ENCODE data around the gene MED14.

DNA sequence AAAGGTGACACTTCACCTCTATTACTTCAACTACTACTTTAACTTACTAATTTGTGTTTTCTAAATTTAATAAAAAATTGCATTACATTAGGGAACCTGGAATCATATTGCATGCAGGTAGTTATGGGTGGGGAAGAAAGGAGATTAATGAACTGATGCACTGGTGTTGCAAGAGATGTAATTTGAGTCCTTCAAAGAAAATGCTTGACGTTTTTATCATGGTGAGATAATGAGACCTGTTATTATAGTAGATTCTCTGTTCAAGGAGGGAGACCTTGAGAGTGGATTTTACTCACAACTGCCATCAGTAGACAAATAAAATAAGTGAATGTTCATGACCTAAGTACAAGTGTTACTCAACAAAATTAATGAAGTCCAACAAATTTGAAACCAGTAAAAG, 26.4 kb upstream of the MED14 start:
- TF ChIP-seq POLR2A (IDR thresholded peaks at IDR 0.05) (no peak), POLR2AphosphoS5 (IDR thresholded peaks at IDR 0.05) (no peak)
